ENCODE data around the gene P2RY14. TPM values are rescaled to one million over a fixed set of nuclear protein-coding genes. Genes with fewer than 3 reads are reported as not detected.

Gene P2RY14
- total and polyA plus RNA-seq, 10 of the 15 experiments (the other 5 are each of a cell fraction or from before 2014, with no cell fraction given), result 0.06 to 0.37 (median 0.28) TPM; not detected in 7

- BruUV-seq (replicated peaks), result no TSS peak
- no peak for TF ChIP-seq SRF (IDR thresholded peaks at IDR 0.05; ENCODE audit: low read depth in 2 of 2, low read length in 2 of 2)
- TF ChIP-seq WRNIP1 (IDR thresholded peaks at IDR 0.05; ENCODE audit: borderline replicate concordance, low read depth, low read length), result no peak
- TF ChIP-seq, protein P1, sequence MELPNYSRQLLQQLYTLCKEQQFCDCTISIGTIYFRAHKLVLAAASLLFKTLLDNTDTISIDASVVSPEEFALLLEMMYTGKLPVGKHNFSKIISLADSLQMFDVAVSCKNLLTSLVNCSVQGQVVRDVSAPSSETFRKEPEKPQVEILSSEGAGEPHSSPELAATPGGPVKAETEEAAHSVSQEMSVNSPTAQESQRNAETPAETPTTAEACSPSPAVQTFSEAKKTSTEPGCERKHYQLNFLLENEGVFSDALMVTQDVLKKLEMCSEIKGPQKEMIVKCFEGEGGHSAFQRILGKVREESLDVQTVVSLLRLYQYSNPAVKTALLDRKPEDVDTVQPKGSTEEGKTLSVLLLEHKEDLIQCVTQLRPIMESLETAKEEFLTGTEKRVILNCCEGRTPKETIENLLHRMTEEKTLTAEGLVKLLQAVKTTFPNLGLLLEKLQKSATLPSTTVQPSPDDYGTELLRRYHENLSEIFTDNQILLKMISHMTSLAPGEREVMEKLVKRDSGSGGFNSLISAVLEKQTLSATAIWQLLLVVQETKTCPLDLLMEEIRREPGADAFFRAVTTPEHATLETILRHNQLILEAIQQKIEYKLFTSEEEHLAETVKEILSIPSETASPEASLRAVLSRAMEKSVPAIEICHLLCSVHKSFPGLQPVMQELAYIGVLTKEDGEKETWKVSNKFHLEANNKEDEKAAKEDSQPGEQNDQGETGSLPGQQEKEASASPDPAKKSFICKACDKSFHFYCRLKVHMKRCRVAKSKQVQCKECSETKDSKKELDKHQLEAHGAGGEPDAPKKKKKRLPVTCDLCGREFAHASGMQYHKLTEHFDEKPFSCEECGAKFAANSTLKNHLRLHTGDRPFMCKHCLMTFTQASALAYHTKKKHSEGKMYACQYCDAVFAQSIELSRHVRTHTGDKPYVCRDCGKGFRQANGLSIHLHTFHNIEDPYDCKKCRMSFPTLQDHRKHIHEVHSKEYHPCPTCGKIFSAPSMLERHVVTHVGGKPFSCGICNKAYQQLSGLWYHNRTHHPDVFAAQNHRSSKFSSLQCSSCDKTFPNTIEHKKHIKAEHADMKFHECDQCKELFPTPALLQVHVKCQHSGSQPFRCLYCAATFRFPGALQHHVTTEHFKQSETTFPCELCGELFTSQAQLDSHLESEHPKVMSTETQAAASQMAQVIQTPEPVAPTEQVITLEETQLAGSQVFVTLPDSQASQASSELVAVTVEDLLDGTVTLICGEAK (IDR thresholded peaks at IDR 0.05; ENCODE audit: borderline replicate concordance), result no peak
- no peak for TF ChIP-seq MYC (IDR thresholded peaks at IDR 0.05; ENCODE audit: insufficient read depth, insufficient read length, insufficient replicate concordance, low read length, severe bottlenecking)
- no peak for TF ChIP-seq JUND (IDR thresholded peaks at IDR 0.05; ENCODE audit: low read depth, low read length)
- TF ChIP-seq IRF4 (IDR thresholded peaks at IDR 0.05; ENCODE audit: low read depth, low read length), result no peak
- no peak for TF ChIP-seq SPI1 (IDR thresholded peaks at IDR 0.05; ENCODE audit: borderline replicate concordance, insufficient read depth, low read depth, low read length)
- no peak for TF ChIP-seq STAT1 (conservative IDR thresholded peaks at IDR 0.05)
- no peak for TF ChIP-seq SREBF1 (IDR thresholded peaks at IDR 0.05; ENCODE audit: low read length)
- no peaks in the 10 kb centered on the region for H4K20me1 ChIP-seq (ENCODE audit: control insufficient read depth, insufficient read depth)
- H3K4me3 ChIP-seq, result no peak overlapping the region
- ChIA-PET RAD21 (ENCODE audit: unreplicated experiment) (no interaction called here), CTCF (interaction anchor here (1.1 to 2.9 kb wide), 4 partner anchors 9 to 50 kb away, joined by 3 to 10 read pairs (median 5); no protein-coding TSS in a partner anchor), SMC1A (ENCODE audit: uncharacterized antibody, unreplicated experiment) (interaction anchor here (1.0 to 1.4 kb wide), 3 partner anchors 9 to 44 kb away, joined by 3 to 4 read pairs (median 3); no protein-coding TSS in a partner anchor), POLR2A (interaction anchor here (0.7 kb wide), 1 partner anchor 8 kb away, joined by 3 read pairs; no protein-coding TSS in a partner anchor)
- no peaks in the 10 kb centered on the region for H3K36me3 ChIP-seq (ENCODE audit: control insufficient read depth in 2 of 2, insufficient read depth in 2 of 2, low read length in 1 of 2)
- H3K4me2 ChIP-seq (ENCODE audit: control insufficient read depth, insufficient read depth), result no peak overlapping the region
- ATAC-seq (no peak), FAIRE-seq (no peak), DNase-seq (ENCODE audit: low read depth, low spot score) (no peak)
- H3K79me2 ChIP-seq (ENCODE audit: control insufficient read depth, insufficient read depth, low read length), result no peaks in the 10 kb centered on the region
- H3K27ac ChIP-seq (ENCODE audit: control insufficient read depth, insufficient read depth), result no peak overlapping the region
- H3K9me3 ChIP-seq (replicated peaks; ENCODE audit: control insufficient read depth, insufficient read depth, low read length), result no peaks in the 10 kb centered on the region
- intact Hi-C loops (cut with micrococcal nuclease; ENCODE audit: unreplicated experiment), result no loop called here
- in situ Hi-C loops (cut with MboI), result no loop called here
- H2AFZ ChIP-seq (ENCODE audit: control insufficient read depth, low read depth, low read length), result no peak overlapping the region
- H3K4me1 ChIP-seq (ENCODE audit: control insufficient read depth, insufficient read depth, low read length), result no peaks in the 10 kb centered on the region; the same call in 1 of the 2 replicates
- H3K9ac ChIP-seq (ENCODE audit: control insufficient read depth, insufficient read depth, low read length), result no peak overlapping the region
- no peaks in the 10 kb centered on the region; a peak in 1 of 4 replicates for H3K27me3 ChIP-seq (replicated peaks in 1 of 2; ENCODE audit: control insufficient read depth in 2 of 2, insufficient read depth in 2 of 2, low read length in 1 of 2)
- 48% methylated on average over 6 of the region's 6 CpGs for WGBS (ENCODE audit: insufficient coverage, insufficient replicate concordance, low lambda C conversion rate, missing lambda C conversion rate)
Measured at GRCh38 chr3:151197981-151198767, 80.2 kb downstream of the P2RY14 start.

Measured in GM12878 (cell line).